Measurements from ENCODE around the gene SAMM50. TPM values are rescaled to one million over a fixed set of nuclear protein-coding genes. Genes with fewer than 3 reads are reported as not detected.

The SAMM50 gene
- total RNA-seq, 1 donor from 2014 or later = 22.3 TPM

DNA sequence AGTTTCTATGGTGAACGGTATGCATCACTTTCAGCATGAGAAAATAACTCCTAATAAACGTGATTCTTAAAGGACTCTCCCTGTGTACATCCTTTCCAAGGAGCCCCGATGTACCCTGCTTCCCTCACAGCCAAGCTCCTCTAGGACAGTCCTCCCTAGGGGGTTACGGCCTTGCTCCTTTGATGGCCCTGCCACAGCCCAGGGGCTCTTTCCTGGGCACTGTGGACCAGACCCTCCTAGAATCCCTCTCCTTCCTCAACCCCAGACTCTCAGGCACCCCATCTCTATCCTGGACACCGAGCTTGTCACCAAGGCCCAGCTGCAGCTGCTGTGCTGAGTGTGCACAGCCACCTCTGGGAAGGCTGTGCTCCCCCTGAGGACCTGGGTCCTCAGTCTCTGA lies 3.9 kb upstream of the SAMM50 start:
- intact Hi-C loops (cut with DNase I) = no loop called here

GRCh38 chr22:43951966-43952365 lies 3.3 kb upstream of the SAMM50 start:
- DNase-seq (ENCODE audit: extremely low spot score in 2 of 2) = no peak
- Histone ChIP-seq H3K4me1 (peaks cover 23% of the 10 kb centered on the region), H3K27ac (no peak overlapping the region), H3K9me3 (no peaks in the 10 kb centered on the region), H3K4me3 (no peak overlapping the region), H3K36me3 (no peaks in the 10 kb centered on the region), H3K27me3 (no peaks in the 10 kb centered on the region)
- no peak for TF ChIP-seq POLR2AphosphoS5 (IDR thresholded peaks at IDR 0.05; ENCODE audit: insufficient read depth in 1 of 2, low read depth in 1 of 2)
- TF ChIP-seq, protein P1, sequence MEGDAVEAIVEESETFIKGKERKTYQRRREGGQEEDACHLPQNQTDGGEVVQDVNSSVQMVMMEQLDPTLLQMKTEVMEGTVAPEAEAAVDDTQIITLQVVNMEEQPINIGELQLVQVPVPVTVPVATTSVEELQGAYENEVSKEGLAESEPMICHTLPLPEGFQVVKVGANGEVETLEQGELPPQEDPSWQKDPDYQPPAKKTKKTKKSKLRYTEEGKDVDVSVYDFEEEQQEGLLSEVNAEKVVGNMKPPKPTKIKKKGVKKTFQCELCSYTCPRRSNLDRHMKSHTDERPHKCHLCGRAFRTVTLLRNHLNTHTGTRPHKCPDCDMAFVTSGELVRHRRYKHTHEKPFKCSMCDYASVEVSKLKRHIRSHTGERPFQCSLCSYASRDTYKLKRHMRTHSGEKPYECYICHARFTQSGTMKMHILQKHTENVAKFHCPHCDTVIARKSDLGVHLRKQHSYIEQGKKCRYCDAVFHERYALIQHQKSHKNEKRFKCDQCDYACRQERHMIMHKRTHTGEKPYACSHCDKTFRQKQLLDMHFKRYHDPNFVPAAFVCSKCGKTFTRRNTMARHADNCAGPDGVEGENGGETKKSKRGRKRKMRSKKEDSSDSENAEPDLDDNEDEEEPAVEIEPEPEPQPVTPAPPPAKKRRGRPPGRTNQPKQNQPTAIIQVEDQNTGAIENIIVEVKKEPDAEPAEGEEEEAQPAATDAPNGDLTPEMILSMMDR (IDR thresholded peaks at IDR 0.05) = no peak
- TF ChIP-seq POLR2A (IDR thresholded peaks at IDR 0.05) = no peak
- intact Hi-C loops (cut with DNase I) = no loop called here

More for the DNA sequence above, 3.9 kb upstream of the SAMM50 start:
- DNase-seq (ENCODE audit: extremely low spot score in 2 of 2) = no peak
- peaks cover 17% of the 10 kb centered on the region for H3K4me1 ChIP-seq
- no peaks in the 10 kb centered on the region for H3K9me3 ChIP-seq
- H3K4me3 ChIP-seq = no peak overlapping the region
- no peaks in the 10 kb centered on the region for H3K36me3 ChIP-seq
- TF ChIP-seq POLR2A (IDR thresholded peaks at IDR 0.05) (no peak), POLR2AphosphoS5 (IDR thresholded peaks at IDR 0.05; ENCODE audit: insufficient read depth in 1 of 2, low read depth in 1 of 2) (no peak)
- TF ChIP-seq, protein P1 (IDR thresholded peaks at IDR 0.05) = no peak
- no peak overlapping the region for H3K27ac ChIP-seq
- H3K27me3 ChIP-seq = no peaks in the 10 kb centered on the region

- peaks cover 36% of the 10 kb centered on the region for H3K4me1 ChIP-seq
- no peaks in the 10 kb centered on the region for H3K9me3 ChIP-seq
- peak overlapping the region; percentile 81 to 96 for H3K4me3 ChIP-seq
- H3K36me3 ChIP-seq = no peaks in the 10 kb centered on the region
- no peaks in the 10 kb centered on the region for H3K27me3 ChIP-seq
- TF ChIP-seq, protein P1 (IDR thresholded peaks at IDR 0.05) = no peak
- no peak for TF ChIP-seq POLR2A (IDR thresholded peaks at IDR 0.05)
- TF ChIP-seq POLR2AphosphoS5 (IDR thresholded peaks at IDR 0.05; ENCODE audit: insufficient read depth in 1 of 2, low read depth in 1 of 2) = no peak
- intact Hi-C loops (cut with DNase I) = no loop called here
- H3K27ac ChIP-seq = no peak overlapping the region
- no peak for DNase-seq (ENCODE audit: extremely low spot score in 2 of 2)
Measured at GRCh38 chr22:43953988-43954785, 1.1 kb upstream of the SAMM50 start.

GRCh38 chr22:43955883-43956782 lies 891 bp downstream of the SAMM50 start:
- TF ChIP-seq, protein P1 (IDR thresholded peaks at IDR 0.05) = no peak
- no peak for TF ChIP-seq POLR2AphosphoS5 (IDR thresholded peaks at IDR 0.05; ENCODE audit: insufficient read depth in 1 of 2, low read depth in 1 of 2)
- no peak for TF ChIP-seq POLR2A (IDR thresholded peaks at IDR 0.05)
- Histone ChIP-seq H3K27ac (peak overlapping the region; percentile 80), H3K36me3 (no peaks in the 10 kb centered on the region), H3K9me3 (no peaks in the 10 kb centered on the region), H3K4me3 (peak overlapping the region; percentile 81 to 96), H3K4me1 (peaks cover 36% of the 10 kb centered on the region), H3K27me3 (no peaks in the 10 kb centered on the region)
- intact Hi-C loops (cut with DNase I) = no loop called here
- no peak for DNase-seq (ENCODE audit: extremely low spot score in 2 of 2)
